Endothelial cell of umbilical vein (primary cell): Measurements from ENCODE around the gene LRRD1.

Source experiments
- EZH2 ChIP-seq: IDR thresholded peaks from 2 replicates; pipeline ENCODE4 v1.6.1; 2012; ENCODE audit warnings: borderline replicate concordance, low read depth, mild to moderate bottlenecking, moderate library complexity, low read length, inconsistent platforms; ENCODE audit not compliant: severe bottlenecking
- FOS ChIP-seq: IDR thresholded peaks from 2 replicates; pipeline ENCODE4 v1.6.1; 2011; ENCODE audit warnings: mild to moderate bottlenecking, low read length, moderate library complexity, borderline replicate concordance; ENCODE audit not compliant: insufficient read depth
- GATA2 ChIP-seq: IDR thresholded peaks from 2 replicates; pipeline ENCODE4 v1.7.0; 2011; ENCODE audit warnings: low read depth, mild to moderate bottlenecking, moderate library complexity, mixed read lengths, low read length; ENCODE audit not compliant: insufficient read length, insufficient read depth
- MYC ChIP-seq: IDR thresholded peaks from one replicate; pipeline ENCODE4 v1.6.1; 2011; ENCODE audit warnings: mild to moderate bottlenecking, low read depth, low read length
- POLR2A ChIP-seq: IDR thresholded peaks from 2 replicates; pipeline ENCODE4 v1.6.1; 2012; ENCODE audit warnings: low read depth, mild to moderate bottlenecking, control low read depth, low read length
- POLR2AphosphoS5 ChIP-seq: IDR thresholded peaks from 2 replicates; pipeline ENCODE4 v1.6.1; 2012; ENCODE audit warnings: low read depth, mild to moderate bottlenecking, control low read depth, low read length, moderate library complexity; ENCODE audit not compliant: insufficient read depth
- TF ChIP-seq, protein P1 (sequence below), 2 donors: IDR thresholded peaks; 1 replicate in 1 of 2; 2 replicates in 1 of 2; pipeline ENCODE4 v1.5.1; 2011; ENCODE audit warnings: low read length in 2 of 2, mild to moderate bottlenecking in 2 of 2, moderate library complexity in 2 of 2, control low read depth in 1 of 2, inconsistent platforms in 1 of 2, low read depth in 1 of 2; ENCODE audit not compliant: insufficient read depth in 1 of 2; ENCODE audit errors: extremely low read depth in 1 of 2

DNA sequence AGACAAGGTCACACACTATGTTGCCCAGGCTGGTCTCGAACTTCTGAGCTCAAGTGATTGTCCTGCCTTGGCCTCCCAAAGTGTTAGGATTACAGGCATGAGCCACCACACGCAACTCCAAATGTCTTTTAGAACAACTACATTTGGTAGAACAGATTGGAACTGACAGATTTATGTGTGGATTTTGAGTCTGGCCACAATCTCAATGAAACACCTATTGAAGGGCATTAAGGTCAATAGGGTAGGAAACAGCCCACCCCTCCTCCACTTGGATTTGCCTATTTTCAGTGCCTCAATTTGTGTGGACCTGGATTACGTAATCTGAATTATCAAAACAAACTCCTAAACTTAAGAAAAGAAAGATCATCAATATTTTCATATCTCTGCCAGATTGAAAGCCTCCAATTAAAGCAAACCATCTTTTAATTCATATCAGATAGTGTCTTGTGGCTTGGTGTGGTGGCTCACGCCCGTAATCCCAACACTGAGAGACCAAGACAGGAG is 29.2 kb downstream of the LRRD1 start:
- TF ChIP-seq POLR2A (no peak), EZH2 (no peak), POLR2AphosphoS5 (no peak), FOS (no peak), GATA2 (no peak), MYC (no peak)
- TF ChIP-seq, protein P1, sequence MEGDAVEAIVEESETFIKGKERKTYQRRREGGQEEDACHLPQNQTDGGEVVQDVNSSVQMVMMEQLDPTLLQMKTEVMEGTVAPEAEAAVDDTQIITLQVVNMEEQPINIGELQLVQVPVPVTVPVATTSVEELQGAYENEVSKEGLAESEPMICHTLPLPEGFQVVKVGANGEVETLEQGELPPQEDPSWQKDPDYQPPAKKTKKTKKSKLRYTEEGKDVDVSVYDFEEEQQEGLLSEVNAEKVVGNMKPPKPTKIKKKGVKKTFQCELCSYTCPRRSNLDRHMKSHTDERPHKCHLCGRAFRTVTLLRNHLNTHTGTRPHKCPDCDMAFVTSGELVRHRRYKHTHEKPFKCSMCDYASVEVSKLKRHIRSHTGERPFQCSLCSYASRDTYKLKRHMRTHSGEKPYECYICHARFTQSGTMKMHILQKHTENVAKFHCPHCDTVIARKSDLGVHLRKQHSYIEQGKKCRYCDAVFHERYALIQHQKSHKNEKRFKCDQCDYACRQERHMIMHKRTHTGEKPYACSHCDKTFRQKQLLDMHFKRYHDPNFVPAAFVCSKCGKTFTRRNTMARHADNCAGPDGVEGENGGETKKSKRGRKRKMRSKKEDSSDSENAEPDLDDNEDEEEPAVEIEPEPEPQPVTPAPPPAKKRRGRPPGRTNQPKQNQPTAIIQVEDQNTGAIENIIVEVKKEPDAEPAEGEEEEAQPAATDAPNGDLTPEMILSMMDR (IDR thresholded peaks at IDR 0.05; ENCODE audit: extremely low read depth in 1 of 2, insufficient read depth in 1 of 2, low read depth in 1 of 2, low read length in 2 of 2), result no peak
